Hepatocyte (in vitro differentiated cells): Measurements from ENCODE around the gene STARD7. TPM values are rescaled to one million over a fixed set of nuclear protein-coding genes. Genes with fewer than 3 reads are reported as not detected.

Experiments used
- DNase-seq: peaks from one replicate; pipeline ENCODE4 v3.0.0-alpha.2; 2016; ENCODE audit warnings: low spot score
- H2AFZ ChIP-seq: fragments of 200-600 bp; sonication (generic); 2 replicates; pipeline ENCODE4 v1.6.0; 2016; ENCODE audit warnings: antibody characterized with exemption, mild to moderate bottlenecking
- H3K27ac ChIP-seq: fragments of 200-600 bp; sonication (generic); 2 replicates; pipeline ENCODE4 v1.5.1; 2016; ENCODE audit warnings: mild to moderate bottlenecking
- H3K27me3 ChIP-seq: fragments of 200-600 bp; sonication (generic); 2 replicates; pipeline ENCODE4 v1.6.1; 2016
- H3K36me3 ChIP-seq: fragments of 200-600 bp; sonication (generic); replicated peaks from 2 replicates; pipeline ENCODE4 v1.5.1; 2016; ENCODE audit warnings: low read depth; ENCODE audit not compliant: insufficient read depth
- H3K4me1 ChIP-seq: fragments of 200-600 bp; sonication (generic); 2 replicates; pipeline ENCODE4 v1.5.1; 2016; ENCODE audit warnings: mild to moderate bottlenecking, moderate library complexity; ENCODE audit not compliant: insufficient read depth
- H3K4me2 ChIP-seq: fragments of 200-600 bp; sonication (generic); 2 replicates; pipeline ENCODE4 v1.6.0; 2016
- H3K4me3 ChIP-seq: fragments of 200-600 bp; sonication (generic); 2 replicates; pipeline ENCODE4 v1.5.1; 2016; ENCODE audit warnings: mild to moderate bottlenecking
- H3K79me2 ChIP-seq: fragments of 200-600 bp; sonication (generic); 2 replicates; pipeline ENCODE4 v1.6.0; 2017; ENCODE audit warnings: mild to moderate bottlenecking
- H3K9me2 ChIP-seq: fragments of 200-600 bp; sonication (generic); replicated peaks from 2 replicates; pipeline ENCODE4 v1.6.0; 2017; ENCODE audit warnings: mild to moderate bottlenecking; ENCODE audit not compliant: insufficient read depth
- H3K9me3 ChIP-seq: fragments of 200-600 bp; sonication (generic); 2 replicates; pipeline ENCODE4 v1.5.1; 2016; ENCODE audit warnings: low read depth, mild to moderate bottlenecking
- H4K20me1 ChIP-seq: fragments of 200-600 bp; sonication (generic); 2 replicates; pipeline ENCODE4 v1.6.0; 2016; ENCODE audit warnings: mild to moderate bottlenecking; ENCODE audit not compliant: insufficient read depth, poor library complexity, severe bottlenecking
- CTCF ChIP-seq: fragments of 200-600 bp; sonication (generic); IDR thresholded peaks from 2 replicates; pipeline ENCODE4 v1.5.1; 2016; ENCODE audit warnings: antibody characterized with exemption, mild to moderate bottlenecking; ENCODE audit not compliant: poor library complexity
- EZH2 ChIP-seq: fragments of 200-600 bp; sonication (generic); IDR thresholded peaks from 2 replicates; pipeline ENCODE4 v1.6.1; 2016; ENCODE audit warnings: antibody characterized with exemption, mild to moderate bottlenecking, borderline replicate concordance
- EZH2phosphoT487 ChIP-seq: fragments of 200-600 bp; sonication (generic); IDR thresholded peaks from one replicate; pipeline ENCODE4 v1.6.1; 2018; ENCODE audit warnings: antibody characterized with exemption, mild to moderate bottlenecking, low read depth, moderate library complexity; ENCODE audit not compliant: unreplicated experiment, severe bottlenecking
- WGBS: methylation state at CpG from one replicate; pipeline ENCODE4 v1.1.6; 2016; ENCODE audit warnings: low lambda C conversion rate; ENCODE audit errors: missing lambda C conversion rate; 5-methylcytosine and 5-hydroxymethylcytosine counted together
- polyA plus RNA-seq: library from polyadenylated mRNA; unstranded; fragments of >200 nt; fragmentation: Nextera tagmentation; extraction: Ambion mirVana; gene quantifications from 2 replicates; pipeline ENCODE4 v1.2.1, GENCODE V29; 2016
- total RNA-seq: library from RNA; depleted of rRNA; stranded (reverse); fragments of >200 nt; gene quantifications from 2 replicates; pipeline ENCODE4 v1.2.3, GENCODE V29; 2014

The STARD7 gene
- total and polyA plus RNA-seq, 2 experiments from 2014 or later, result 101 to 138 TPM

GRCh38 chr2:96150791-96151594, 57.6 kb downstream of the STARD7 start:
- Histone ChIP-seq H3K4me3 (no peak overlapping the region), H3K79me2 (no peaks in the 10 kb centered on the region), H3K9me3 (no peaks in the 10 kb centered on the region), H3K27ac (no peak overlapping the region), H3K36me3 (no peaks in the 10 kb centered on the region), H3K27me3 (no peaks in the 10 kb centered on the region), H2AFZ (no peak overlapping the region), H3K4me1 (peaks cover 15% of the 10 kb centered on the region), H3K9me2 (no peaks in the 10 kb centered on the region), H3K4me2 (no peak overlapping the region), H4K20me1 (no peaks in the 10 kb centered on the region)
- DNase-seq, result peak; percentile 2
- 96% methylated on average over 14 of the region's 14 CpGs for WGBS
- TF ChIP-seq CTCF (no peak), EZH2phosphoT487 (no peak), EZH2 (no peak)

DNA sequence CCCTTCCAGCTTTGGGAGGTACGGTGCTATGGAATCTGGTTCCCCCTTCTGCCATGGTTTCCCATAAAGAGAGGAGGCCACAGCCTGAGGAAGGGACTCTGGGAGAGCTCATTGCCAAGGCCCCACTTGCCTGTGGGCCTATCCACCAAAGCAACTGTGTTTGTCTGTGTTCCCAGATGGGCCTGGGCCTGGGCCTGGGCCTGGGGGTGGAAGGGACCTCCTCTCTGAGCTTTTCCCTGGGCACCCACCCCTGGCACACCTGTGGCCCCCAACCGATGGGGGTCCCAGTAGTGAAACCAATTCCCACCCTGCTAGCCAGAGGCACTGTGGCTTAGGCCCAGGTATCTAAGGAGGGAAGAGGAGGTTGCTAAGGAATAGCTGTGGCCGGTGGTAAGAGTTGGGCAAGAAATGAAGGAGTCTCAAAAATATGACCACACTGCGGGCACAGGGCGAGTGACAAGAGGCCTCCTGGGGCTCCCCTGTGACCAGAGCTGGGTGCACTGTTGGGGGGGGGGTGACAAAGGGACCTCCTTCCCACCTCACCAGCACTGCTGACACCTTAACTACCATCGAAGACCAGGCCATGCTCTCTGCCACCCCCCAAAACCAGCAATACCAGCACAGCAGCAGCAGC, 58.5 kb downstream of the STARD7 start:
- no peaks in the 10 kb centered on the region for H4K20me1 ChIP-seq
- WGBS, result 91% methylated on average over 6 of the region's 6 CpGs
- H3K4me2 ChIP-seq, result no peak overlapping the region
- no peak overlapping the region for H3K4me3 ChIP-seq
- no peaks in the 10 kb centered on the region for H3K36me3 ChIP-seq
- H2AFZ ChIP-seq, result no peak overlapping the region
- TF ChIP-seq EZH2phosphoT487, result no peak
- no peak for TF ChIP-seq EZH2
- no peak for TF ChIP-seq CTCF
- no peaks in the 10 kb centered on the region for H3K79me2 ChIP-seq
- peak; percentile 2 for DNase-seq
- no peaks in the 10 kb centered on the region for H3K9me2 ChIP-seq
- no peak overlapping the region for H3K27ac ChIP-seq
- no peaks in the 10 kb centered on the region for H3K9me3 ChIP-seq
- no peaks in the 10 kb centered on the region for H3K27me3 ChIP-seq
- peaks cover 15% of the 10 kb centered on the region for H3K4me1 ChIP-seq

DNA sequence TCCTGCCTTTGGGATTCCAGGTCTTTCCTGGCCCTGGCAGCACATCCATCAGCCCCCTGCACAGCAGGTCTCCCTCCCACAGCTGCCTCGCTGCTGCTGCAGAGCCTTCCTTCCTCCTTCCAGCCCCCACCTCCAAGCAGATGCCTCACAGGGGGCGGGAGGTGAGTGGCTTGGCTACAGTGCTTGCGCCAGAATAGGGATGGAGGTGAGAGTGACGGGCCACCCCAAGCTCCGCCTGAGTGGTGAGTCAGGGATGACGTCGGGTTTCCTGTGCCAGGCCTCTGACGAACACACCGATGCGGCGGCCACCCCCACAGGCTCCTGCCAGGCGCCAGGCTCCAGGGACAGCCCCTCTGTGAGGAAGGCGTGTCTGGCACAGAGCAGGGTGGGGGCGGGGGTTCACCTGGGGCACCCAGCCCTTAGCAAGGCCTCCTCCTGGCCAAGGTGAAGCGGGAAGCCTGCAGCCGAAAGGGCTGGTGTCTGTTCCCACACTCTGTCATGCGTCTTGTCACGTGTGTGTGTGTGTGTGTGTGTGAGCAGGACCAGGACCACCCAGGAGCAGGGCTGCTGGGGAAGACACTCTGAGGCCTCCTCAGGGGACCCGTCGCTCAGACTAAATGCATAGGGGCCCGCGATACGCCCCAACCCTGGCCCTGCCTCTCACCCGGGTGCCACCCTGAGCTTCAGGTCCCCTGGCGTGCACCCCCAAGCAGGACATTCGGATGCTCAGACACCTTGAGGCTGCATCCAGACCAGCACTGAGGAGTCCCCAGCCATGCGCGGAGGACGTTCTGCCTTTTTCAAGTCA, 60.0 kb downstream of the STARD7 start:
- peak overlapping the region; percentile 79 for H3K27ac ChIP-seq
- DNase-seq, result peak; percentile 86
- WGBS, result 46% methylated on average over 28 of the region's 29 CpGs

More for the DNA sequence above, 60.0 kb downstream of the STARD7 start:
- no peak for TF ChIP-seq EZH2phosphoT487
- TF ChIP-seq CTCF, result no peak
- TF ChIP-seq EZH2, result no peak
- Histone ChIP-seq H2AFZ (no peak overlapping the region), H3K27me3 (no peaks in the 10 kb centered on the region), H4K20me1 (no peaks in the 10 kb centered on the region), H3K4me2 (peak overlapping the region; percentile 55), H3K4me1 (peaks cover 19% of the 10 kb centered on the region), H3K79me2 (no peaks in the 10 kb centered on the region), H3K36me3 (no peaks in the 10 kb centered on the region), H3K4me3 (no peak overlapping the region), H3K9me3 (no peaks in the 10 kb centered on the region), H3K9me2 (no peaks in the 10 kb centered on the region)
